ENCODE measurements around the gene KCNC3.

DNA sequence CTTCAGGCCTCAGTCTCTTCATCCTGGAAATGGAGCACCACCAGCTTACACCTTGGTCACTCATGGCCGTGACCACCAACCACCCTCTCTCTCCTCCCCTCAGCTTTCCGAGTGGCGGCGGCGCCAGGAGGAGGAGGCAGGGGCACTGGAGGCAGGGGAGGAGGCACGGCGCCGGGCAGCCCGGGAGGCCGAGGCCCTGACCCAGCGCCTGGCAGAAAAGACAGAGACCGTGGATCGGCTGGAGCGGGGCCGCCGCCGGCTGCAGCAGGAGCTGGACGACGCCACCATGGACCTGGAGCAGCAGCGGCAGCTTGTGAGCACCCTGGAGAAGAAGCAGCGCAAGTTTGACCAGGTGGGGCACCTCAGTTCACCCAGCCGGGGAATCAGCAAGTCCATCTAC is 47.7 kb downstream of the KCNC3 start:
- TF ChIP-seq YY1 (IDR thresholded peaks at IDR 0.05; ENCODE audit: insufficient read depth, insufficient read length) (no peak), ZNF274 (IDR thresholded peaks at IDR 0.05; ENCODE audit: low read depth, low read length) (no peak), SUZ12 (IDR thresholded peaks at IDR 0.05; ENCODE audit: extremely low read depth, insufficient read depth, insufficient read length) (no peak)

Measured in NT2/D1 (cell line).